ENCODE results near the gene SH3GLB2.

DNA sequence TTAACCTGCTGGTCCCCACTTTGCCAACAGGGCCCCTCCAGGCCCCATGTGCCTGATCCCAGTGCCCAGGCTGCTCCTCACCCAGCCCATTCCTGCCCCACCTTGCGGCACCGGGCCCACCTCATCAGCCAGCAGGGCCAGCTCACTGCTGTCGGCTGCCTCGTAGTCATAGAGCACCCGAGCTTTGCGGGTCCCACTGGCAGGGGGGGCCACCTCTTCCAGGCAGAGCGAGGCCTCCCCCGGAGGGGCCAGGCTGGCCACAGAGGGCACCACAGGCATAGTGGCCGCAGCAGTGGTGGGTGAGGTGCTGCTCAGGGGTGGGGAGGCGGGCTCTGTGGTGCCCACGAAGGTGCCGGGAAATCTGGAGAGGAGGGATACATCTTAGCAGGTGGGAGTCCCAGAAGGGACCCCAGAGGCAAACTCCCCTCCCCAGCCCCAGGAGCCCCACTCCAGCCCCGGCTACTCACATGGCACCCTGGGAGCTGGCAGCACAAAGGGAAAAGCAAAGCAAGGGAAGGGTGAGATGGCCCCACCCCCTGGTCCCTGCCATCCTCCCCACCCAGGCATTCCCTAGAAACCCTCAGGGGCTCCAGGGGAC is 19.0 kb downstream of the SH3GLB2 start:
- no peak for TF ChIP-seq GATA2 (IDR thresholded peaks at IDR 0.05; ENCODE audit: low read depth, low read length)
- no peak for TF ChIP-seq GATA3 (IDR thresholded peaks at IDR 0.05; ENCODE audit: low read depth, low read length)
